ENCODE measurements around the gene CLPTM1. TPM values are rescaled to one million over a fixed set of nuclear protein-coding genes. Genes with fewer than 3 reads are reported as not detected.

CLPTM1 gene
- total and polyA plus RNA-seq, 2 of the 8 experiments (the other 6 are each of a cell fraction or from before 2014, with no cell fraction given) = 84.8 to 108 TPM

DNA sequence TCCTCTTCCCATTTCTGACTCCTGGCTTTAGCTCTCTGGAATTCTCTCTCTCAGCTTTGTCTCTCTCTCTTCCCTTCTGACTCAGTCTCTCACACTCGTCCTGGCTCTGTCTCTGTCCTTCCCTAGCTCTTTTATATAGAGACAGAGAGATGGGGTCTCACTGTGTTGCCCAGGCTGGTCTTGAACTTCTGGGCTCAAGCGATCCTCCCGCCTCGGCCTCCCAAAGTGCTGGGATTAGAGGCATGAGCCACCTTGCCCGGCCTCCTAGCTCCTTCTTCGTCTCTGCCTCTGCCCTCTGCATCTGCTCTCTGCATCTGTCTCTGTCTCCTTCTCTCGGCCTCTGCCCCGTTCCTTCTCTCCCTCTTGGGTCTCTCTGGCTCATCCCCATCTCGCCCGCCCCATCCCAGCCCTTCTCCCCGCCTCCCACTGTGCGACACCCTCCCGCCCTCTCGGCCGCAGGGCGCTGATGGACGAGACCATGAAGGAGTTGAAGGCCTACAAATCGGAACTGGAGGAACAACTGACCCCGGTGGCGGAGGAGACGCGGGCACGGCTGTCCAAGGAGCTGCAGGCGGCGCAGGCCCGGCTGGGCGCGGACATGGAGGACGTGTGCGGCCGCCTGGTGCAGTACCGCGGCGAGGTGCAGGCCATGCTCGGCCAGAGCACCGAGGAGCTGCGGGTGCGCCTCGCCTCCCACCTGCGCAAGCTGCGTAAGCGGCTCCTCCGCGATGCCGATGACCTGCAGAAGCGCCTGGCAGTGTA is 46.9 kb upstream of the CLPTM1 start (continued):
- TF ChIP-seq HDAC6 (IDR thresholded peaks at IDR 0.05; ENCODE audit: low read depth, low read length) = no peak
- TF ChIP-seq SIX5 (IDR thresholded peaks at IDR 0.05; ENCODE audit: low read depth, low read length) = no peak
- no peak for TF ChIP-seq CHD2 (IDR thresholded peaks at IDR 0.05; ENCODE audit: low read length)
- no peak for TF ChIP-seq KDM5A (IDR thresholded peaks at IDR 0.05; ENCODE audit: low read length)
- no peak for TF ChIP-seq TBP (IDR thresholded peaks at IDR 0.05; ENCODE audit: low read depth, low read length)
- no peak for TF ChIP-seq BRCA1 (IDR thresholded peaks at IDR 0.05; ENCODE audit: low read depth, low read length)
- TF ChIP-seq CEBPB (IDR thresholded peaks at IDR 0.05; ENCODE audit: low read depth, low read length) = no peak
- TF ChIP-seq RXRA (IDR thresholded peaks at IDR 0.05; ENCODE audit: insufficient read depth, low read depth, low read length) = no peak
- no peak for TF ChIP-seq KDM1A (IDR thresholded peaks at IDR 0.05; ENCODE audit: borderline replicate concordance, low read length)
- TF ChIP-seq KDM4A (IDR thresholded peaks at IDR 0.05; ENCODE audit: low read depth, low read length, severe bottlenecking) = no peak
- no peak for TF ChIP-seq RFX5 (IDR thresholded peaks at IDR 0.05; ENCODE audit: borderline replicate concordance, low read depth, low read length)
